NCI-H2107 (cell line): ENCODE results near the gene PHYHIPL.

ENCODE experiments used
- DNase-seq: peaks from one replicate; lab custom pipeline; 2025; lab: John Stamatoyannopoulos, UW

The PHYHIPL gene

DNA sequence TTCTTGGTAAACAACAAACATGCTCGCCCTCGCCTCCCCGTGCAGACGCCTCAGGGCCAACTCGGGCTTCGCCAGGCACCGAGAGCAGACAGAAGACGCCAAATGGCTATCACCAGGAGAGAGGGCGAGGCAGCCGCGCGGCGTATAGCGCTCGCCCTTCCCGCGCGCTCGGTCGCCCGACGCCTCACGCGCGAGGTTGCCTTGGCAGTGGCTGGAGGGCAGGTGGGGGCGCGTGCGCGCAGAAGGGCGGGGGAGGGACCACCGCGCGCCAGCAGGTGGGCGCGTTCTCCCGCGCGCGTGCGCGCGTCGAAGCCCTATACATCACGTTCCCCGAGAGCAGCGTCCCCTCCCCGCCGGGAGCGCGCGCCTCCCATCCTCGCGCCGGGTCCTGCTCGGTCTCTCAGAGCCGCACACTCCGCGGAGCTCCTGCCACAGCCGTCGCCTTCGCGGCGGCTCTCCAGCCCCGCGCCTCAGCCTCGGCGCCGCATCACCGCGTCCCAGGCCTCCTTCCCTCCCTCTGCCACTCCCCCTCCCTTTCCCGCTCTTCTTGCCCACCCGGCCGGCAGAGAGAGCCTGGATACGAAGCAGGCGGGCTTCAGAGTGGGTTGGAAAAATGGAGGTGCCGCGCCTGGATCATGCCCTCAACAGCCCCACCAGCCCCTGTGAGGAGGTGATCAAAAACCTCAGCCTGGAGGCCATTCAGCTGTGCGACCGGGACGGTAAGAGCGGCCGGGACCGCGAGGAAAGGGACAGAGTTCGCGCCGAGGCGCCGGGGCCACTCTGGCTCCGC is at the start of gene PHYHIPL:
Gene PHYHIPL, plus strand, starts transcription at position 403 of the 790 bp plus-strand sequence. Its CDS starts 211 bp downstream, at position 614.
- DNase-seq, result peak; percentile 20

DNA sequence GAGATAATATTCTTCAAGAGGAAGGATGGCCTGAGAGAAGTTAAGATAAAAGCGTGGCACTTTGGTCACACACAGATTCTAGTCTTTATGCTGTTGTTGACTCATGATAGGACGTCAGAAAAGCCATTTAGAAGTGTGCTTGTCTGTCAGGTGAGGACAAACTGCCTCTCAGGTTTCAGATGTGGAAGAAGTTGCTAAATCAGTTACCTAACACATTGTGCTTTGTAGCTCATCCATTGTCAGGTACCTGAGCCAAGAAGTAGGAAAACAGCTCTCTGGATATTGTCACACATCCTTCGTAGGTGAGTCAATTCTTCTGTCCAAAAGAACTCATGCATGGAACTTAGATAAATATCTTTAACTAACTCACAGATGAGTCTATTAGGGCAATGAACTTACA is 49.5 kb upstream of the PHYHIPL start:
- no peak for DNase-seq

DNA sequence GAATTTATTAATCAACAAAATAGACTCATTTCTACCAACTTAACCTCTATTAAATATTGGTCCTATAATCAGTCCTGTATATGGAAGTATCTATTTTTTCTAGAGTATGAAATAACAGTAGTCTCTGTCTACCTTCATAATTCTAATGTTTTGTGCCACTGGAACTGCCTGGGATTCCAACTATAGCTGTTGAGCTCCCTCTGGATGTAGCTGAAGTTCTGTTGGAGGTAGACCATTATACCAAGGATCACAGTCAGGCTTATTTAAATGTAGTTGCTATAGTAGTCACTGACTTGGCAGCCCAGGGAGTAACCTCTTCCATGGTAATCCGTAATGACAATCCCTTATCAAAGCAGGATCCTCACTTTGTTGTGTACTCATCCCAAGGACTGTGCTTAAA is 48.5 kb upstream of the PHYHIPL start:
- DNase-seq, result no peak

DNA sequence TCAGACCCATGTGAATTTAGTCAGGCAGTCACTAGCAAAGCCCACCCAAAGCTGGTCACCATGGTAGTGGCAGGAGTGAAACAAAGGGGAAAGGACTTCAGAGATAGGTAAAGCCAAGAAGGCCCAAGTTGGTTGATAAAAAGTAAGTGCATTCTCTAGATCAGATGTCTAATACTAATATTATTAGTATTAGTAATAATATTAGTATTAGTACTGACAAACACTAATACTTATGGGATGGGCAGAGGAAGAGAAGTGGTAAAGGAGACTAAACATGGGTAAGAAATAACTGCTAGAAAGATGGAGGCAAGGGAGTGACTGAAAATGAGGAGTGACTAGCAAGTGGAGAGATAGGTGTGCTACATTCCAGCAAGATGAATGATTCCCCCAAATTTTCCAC is 46.6 kb upstream of the PHYHIPL start:
- DNase-seq, result no peak

DNA sequence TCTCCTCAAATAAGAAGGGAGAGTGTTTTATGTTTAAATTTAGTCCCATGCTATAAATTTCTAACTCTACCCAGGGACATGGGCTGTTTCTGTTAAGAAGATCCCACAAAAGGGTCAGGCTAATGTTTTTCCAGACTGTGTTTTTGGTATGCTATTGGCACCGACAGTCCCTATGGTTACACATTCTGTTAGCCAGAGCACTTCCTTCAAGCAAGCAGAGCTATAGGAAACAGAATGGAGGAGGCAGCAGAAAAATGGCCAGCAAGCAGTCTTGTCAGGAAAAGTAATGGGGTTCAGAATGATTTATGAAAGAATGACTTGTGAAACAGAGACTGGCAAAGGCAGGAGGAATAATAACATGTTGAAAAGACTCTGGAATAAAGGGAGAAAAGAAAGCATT is 44.8 kb upstream of the PHYHIPL start:
- no peak for DNase-seq

DNA sequence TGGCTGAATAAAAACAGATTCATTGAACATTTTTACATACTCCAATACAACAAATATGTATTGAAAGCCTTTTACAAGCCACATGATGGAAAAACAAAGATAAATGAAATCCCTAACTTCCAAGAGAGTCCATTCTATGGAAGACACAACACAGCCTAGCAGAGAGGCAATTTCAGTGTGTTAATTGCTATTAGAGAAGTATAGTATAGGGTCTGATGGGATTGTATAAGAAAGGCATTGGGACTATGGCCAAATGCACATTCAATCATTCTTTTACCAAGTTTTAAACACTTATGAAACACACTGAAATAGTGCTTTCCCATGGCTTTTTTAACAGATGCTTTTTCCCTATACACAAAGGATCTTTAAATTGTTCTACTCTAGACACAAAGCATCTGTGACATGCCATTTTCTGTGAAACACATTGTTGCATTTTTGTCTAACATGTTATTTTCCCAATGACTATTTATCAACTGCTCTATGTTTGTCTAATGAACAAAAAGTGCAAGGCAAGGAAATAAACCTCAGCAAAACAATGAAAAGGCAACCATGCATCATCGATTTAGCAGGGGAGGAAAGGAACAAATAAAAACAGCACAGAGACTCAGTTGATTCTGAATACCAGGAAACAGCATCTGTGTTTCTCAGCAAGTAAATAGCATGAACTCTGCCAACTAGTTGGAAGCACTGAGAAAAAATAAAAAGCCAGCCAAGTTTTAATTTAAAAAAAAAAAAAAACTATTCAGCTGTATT is 42.4 kb upstream of the PHYHIPL start:
- DNase-seq, result no peak

DNA sequence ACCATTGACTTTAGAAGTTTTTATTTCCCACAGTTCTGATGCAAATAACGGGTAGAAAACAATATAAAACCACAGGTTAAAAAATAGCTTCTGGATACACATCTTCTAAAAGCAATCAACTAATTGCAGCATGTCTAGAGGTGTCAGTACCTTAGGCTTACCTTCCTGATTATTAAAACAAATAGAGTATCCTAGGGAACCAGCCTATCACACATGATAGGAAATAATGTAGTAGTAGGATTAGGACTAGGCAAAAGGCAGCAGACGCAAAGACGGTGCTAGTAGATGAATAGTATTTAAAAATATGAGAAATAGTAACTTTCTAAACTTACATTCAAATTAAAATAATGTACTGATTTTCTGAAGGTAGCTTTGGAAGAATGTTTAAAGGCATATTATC is 41.7 kb upstream of the PHYHIPL start:
- no peak for DNase-seq

DNA sequence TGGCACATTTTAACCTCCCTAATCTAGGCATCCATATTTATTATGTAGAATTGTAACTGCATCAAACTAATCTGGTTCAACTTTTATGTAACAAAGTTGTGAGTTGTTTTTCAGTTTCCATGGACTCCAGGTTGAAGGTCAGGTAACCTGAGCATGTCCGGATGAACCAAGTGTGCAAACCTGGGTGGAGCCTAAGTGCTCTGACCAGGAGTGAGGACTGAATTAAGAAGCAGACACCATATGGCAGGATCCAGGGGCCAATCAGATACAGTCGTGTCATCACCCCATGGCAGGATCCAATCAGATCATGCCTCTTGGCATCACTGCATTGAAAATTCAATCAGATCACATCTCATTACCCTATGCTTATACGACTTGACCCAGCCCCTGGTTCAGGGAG is 41.2 kb upstream of the PHYHIPL start:
- DNase-seq, result no peak

DNA sequence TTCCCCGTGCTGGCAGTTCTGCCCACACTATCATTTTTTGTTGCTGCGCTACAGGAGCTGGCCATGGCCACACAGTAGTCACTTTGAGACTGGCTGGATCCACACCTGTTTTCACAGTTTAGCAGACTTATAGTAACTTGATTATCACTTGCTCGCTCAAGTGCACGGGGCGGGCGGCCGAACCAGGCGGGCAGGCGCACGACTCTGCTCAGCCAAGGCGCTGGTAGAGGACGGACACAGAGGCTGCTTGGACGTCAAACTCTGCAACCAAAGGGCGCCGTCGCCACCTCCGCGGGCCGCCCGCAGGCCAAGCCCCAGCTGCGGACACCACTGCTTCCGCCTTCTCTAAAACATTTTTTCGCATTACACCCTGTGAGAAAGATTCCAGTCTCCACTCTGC is 38.4 kb upstream of the PHYHIPL start:
- DNase-seq, result no peak

DNA sequence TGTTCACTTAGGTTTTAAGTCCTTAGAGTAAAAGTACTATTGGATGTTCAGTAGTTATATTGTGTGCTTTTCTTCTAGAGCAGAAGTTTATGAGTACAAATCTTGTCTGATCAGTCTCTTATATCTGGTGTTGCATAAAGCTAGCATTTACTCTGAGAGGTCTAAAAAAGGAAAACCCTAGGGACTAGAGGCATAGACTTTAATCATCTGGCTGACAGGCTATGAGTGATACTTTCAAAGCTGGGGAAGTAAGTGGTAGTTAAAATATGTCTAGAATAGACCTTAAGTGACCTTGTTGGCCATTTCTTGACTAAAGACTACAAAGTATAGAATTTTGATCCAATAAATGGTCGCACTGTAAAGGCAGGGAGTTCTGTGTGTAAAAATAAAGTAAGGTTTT is 32.9 kb upstream of the PHYHIPL start:
- DNase-seq, result no peak

DNA sequence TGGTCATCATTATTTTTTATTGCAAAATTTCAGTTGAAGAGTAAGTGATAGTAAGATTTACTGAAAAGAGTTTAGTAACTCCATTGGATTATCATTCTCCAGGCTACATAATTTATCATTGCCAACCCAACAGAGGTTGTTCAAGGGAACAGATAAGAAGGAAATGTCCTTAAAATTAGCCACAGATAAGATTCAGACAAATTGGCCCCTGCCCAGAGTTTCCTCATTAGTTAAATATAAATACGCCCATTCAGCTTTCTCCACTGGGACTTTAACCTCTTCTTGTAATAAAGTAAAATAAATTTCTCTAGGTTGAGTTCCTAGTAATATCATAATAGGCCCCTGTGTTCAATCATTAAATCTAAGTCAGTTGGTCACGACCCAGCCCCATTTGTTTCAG is 27.7 kb upstream of the PHYHIPL start:
- DNase-seq, result no peak

DNA sequence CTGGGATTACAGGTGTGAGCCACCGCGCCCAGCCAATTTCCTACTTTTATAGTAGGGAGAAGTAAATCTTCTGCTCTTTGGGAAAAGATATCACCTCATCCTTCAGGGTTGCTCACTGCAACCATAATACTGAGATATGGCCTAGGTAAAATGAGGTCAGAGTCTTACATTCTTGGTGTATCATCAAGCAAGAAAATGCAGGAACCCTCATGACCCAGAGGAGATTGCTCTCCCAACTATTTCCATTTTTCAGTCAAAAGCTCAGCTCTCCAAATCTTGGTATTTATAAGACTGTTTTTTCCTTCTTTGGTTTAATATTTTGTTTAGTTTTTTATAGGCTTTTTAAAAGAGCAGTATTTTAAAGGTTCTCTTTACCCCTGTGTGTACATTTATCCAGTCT is 20.9 kb upstream of the PHYHIPL start:
- no peak for DNase-seq

DNA sequence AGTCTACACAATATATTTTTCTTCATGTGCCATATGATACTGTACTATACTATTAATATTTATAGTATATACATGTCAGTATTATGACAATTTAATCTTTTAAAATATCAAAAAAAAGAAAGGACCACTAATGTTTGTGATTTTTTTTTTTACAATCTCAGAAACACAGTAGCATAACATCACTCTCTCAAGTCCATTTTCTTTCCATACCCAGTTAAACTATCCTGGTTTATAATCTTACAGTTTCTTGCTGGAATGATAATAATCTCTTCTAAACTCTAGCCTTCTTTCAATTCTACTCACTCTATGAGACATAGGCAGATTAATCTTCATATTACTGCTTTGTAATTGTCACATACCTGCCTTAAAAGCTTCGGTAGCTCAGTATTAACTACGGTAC is 8.9 kb upstream of the PHYHIPL start:
- no peak for DNase-seq

DNA sequence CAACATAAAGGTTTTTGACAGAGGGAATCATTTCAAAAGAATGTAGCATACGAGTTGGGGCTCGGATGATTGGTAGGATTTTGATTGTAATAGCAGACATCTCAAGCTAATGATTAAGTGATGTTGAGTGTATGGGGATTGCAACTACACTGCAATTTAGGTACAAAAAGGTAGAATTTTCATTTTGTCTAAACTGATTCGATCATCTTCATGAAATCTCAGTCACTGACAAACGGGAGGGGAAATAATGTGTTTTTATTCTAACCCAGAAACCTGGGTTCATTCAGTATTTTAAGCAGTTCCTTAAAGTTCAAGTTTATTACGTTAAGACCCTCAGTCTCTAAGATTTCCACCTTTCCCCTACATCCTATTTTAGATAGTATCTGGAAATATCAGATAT is 3.9 kb upstream of the PHYHIPL start:
- DNase-seq, result no peak

DNA sequence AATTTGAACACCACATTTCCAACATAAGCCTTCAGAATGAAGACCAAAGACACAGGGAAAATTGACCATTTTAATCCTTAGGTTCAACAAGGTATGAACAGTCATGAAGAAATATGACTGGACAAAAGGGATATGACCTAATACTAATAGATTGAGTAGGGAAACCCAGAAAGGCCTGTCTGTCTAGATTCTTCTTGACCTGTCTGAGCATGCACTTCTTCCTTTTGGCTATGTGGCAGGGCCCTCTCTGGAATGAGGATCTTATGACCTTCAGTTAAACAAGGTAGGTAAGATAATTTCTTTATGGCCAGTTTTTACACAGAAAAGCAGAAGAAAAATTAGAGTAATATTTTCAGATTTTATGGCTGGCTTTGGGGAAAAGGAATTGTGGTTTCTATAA is 3.0 kb upstream of the PHYHIPL start:
- no peak for DNase-seq

DNA sequence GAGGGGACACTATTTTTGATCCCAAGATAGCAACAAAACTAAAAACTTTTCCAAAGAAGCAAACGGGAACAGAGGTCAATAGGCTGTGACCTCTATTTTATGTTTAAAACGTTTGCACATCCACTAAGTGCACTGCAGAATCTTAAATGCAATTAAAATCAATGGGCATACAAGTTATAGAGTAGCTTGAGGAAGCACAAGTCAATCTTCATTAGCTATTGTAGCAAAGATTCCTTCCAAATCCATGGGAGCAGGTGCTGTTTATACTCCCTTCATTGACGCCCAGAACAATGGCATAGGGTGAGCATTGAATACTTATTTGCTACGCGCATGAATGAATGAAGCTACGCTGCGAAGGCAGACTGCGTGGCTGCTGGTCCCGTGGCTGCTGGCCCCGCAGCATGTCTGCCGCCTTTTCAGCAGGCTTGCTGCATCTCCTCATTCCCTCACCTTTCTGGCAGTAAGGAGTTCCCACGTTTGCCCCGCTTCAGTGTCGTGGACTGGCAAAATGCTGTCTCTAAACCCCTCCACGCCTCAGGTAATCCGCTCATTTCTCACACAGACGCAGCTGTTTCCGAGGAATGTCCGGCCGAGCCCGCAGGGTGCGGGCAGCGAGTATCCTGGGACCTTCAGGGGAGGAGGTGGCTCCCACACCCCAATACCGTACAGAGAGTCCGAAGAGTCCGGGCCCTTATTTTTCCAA is 754 bp upstream of the PHYHIPL start:
- DNase-seq, result no peak

DNA sequence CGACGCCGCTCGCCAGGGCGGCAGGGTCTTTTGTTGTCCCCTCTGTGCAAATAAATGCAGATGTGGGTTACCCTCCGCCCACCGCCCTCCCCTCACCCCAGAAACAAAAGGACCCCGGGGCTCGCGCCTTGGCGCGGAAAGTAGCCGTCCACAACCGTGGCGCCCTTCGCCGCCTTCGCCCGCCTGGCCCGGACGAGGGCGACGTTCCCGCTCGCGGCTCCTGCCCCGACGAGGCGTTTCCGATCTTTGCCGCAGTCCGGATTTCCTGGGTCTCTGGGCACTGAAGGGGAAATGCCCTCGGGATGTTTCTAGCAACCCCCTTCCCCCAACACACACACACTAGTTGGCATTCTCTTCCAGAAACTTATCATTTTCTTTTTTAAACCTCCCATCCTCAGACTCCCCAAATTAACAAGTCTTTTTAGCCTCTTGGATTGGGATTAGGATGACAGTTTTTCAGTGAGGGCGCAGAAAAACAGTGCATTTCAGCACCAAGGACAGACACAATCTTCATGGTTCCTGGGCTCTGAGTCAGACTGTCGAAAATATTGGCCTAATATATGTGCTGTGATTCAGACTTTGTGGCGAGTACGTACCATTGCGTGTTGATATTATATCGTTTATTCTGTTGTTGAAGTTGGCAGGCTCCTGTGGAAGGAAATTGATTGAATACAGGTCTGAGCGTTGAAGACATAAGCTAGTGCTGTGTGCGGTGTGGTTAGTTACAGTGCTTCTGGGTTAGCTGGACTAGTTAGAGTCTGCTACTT is 771 bp downstream of the PHYHIPL start:
- no peak for DNase-seq

DNA sequence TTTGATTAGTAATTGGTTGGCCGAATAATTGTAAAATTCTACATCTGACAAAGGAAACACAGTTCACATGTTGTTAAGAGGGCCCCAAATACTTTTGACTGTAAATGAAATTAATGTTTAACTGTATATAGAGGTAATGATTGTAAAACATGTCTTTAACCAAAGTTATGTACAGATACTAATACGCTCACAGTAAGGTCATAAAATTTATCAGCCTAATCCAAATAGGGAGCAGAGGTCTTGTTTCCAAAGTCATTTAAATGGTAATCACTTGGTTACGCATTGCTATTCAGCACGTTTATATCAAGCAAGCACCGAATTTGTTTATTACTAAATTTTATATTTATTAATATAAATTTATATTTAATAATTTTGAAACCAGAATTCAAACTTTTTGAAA is 1.4 kb downstream of the PHYHIPL start:
- no peak for DNase-seq

DNA sequence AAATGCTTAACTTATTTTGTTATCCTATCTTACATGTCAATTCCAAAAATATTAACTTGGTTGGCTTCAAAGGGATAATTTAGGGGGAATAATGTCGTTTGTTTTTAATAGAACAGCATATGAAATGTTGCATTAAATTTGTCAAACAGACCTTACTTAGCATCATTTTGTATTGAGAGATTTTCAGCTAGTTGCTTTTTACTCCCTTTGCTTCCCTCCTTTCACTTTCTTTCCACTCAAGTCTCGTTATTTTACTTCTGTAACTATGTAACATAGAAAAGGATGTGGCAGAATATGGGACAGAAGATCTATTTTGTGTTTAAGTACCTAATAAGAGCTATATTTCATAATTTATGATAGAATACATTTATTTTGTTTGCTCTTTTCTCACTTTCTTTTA is 2.6 kb downstream of the PHYHIPL start:
- DNase-seq, result no peak

DNA sequence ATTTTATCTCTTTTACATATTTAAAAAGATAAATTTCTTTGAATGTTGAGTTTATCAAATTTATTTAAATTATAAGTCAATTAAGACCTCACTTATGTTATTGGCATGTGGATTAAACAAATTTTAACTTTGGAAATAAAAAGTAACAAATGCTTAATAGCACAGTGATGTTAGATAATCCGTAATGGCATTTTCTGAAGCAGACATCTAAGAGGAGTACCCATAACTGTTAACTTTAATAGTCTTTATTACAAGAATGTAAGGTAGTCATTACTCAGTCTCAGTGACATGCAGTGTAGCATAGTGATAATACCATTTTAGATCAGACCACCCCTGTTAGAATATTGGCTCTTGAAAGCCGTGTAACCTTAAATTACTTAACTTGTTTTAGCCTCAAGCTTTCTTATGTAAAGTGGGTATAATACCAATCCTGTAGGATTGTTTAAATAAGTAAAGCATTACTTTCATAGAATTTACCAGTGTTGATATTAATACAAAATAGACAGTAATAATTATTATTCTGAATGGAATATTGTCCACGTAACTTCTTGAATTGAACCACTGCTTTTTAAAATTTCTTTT is 4.3 kb downstream of the PHYHIPL start:
- no peak for DNase-seq

DNA sequence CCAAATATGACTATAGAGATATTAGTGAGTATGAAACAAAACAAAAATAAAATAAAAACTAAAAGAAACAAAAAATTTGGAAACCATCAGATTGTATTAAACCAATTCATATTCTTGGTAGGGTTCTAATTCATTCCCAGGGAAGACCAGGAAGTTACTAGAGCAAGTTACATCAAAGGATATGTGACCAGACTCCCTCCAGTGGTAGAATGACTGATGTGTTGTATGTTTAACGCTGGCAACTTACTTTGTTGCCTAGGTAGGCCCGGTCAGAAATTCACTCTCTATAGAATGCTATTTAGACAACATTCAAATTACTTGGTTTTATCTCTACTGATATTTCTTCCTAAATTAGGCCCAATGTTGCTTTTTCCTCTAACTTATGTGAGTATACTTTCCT is 5.2 kb downstream of the PHYHIPL start:
- DNase-seq, result no peak

DNA sequence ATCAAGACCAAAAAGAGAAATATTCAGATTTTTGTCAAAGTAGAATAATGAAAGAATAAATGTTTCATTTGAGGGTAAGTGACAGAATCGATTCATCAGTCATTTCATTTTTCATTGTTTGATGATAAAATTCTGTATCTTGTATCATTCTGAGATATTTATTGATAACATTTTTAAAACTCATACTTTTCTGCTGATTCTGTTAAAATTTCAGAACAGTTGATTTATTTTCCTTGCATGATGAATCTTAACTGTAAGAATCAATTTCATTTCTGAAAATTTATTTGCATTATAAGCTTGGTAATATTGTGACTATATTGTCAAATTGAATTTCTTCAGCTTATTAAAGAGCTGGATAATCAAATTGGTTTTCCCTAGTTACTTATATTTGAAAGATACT is 13.9 kb downstream of the PHYHIPL start:
- DNase-seq, result no peak
